Left ventricle myocardium inferior (tissue), 1 donor: ENCODE results near the gene VPS4B. TPM values are rescaled to one million over a fixed set of nuclear protein-coding genes. Genes with fewer than 3 reads are reported as not detected.
A peak's percentile ranks its signal among the peaks of the same experiment; 100 is the strongest.

Experiments
- DNase-seq: peaks from one replicate; pipeline ENCODE4 v3.0.0-alpha.2; 2020
- H3K27ac ChIP-seq: fragments of 200-600 bp; replicated peaks from 2 replicates; pipeline ENCODE4 v1.8.0; 2021
- H3K27me3 ChIP-seq: fragments of 200-600 bp; 2 replicates; pipeline ENCODE4 v1.8.0; 2021; ENCODE audit warnings: low read depth
- H3K36me3 ChIP-seq: fragments of 200-600 bp; 2 replicates; pipeline ENCODE4 v1.8.0; 2021
- H3K4me1 ChIP-seq: fragments of 200-600 bp; 2 replicates; pipeline ENCODE4 v1.8.0; 2021
- H3K4me3 ChIP-seq: fragments of 200-600 bp; 2 replicates; pipeline ENCODE4 v1.8.0; 2021; ENCODE audit warnings: mild to moderate bottlenecking, moderate library complexity
- H3K9me3 ChIP-seq: fragments of 200-600 bp; replicated peaks from 2 replicates; pipeline ENCODE4 v1.8.0; 2021
- CTCF ChIP-seq: fragments of 200-600 bp; IDR thresholded peaks from 2 replicates; pipeline ENCODE4 v1.8.0; 2021; ENCODE audit warnings: antibody characterized with exemption, mild to moderate bottlenecking, borderline replicate concordance
- intact Hi-C: fragments of 100-400 bp; cut with micrococcal nuclease; formaldehyde crosslinking; loops from one replicate; pipeline ENCODE4 v1.11.0; 2022
- total RNA-seq: library from RNA; stranded (reverse); fragmentation: NEBNext Ultra II Directional; extraction: Animal tissue kit (Norgen Biotek cat#: 25700); gene quantifications from one replicate; pipeline ENCODE4 v1.2.1, GENCODE V29; 2021
- donor health status: DM: no; HTN: yes; CAD: no; lungs with severe emphysema.

Gene VPS4B
- total RNA-seq, 1 donor from 2014 or later, result 16.7 TPM

DNA sequence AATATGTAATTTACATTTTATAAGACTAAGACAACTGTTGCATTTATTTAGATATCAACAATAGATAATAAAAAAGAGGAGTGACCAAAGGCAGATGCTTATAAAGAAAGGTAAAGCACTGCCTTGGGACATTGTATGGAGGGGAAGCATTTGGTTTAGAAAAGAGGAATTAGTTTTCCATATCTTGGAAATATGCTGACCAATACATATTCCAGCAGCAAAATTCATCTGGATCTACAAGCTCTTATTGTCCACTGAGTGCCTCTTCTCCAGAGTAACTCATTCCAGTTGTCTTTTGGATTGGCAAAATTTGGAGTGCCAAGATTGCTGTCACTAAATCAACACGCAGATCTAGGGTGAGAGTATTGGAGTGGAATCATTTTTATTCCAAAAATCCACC, 8.9 kb upstream of the VPS4B start:
- no peak for TF ChIP-seq CTCF
- DNase-seq, result no peak

DNA sequence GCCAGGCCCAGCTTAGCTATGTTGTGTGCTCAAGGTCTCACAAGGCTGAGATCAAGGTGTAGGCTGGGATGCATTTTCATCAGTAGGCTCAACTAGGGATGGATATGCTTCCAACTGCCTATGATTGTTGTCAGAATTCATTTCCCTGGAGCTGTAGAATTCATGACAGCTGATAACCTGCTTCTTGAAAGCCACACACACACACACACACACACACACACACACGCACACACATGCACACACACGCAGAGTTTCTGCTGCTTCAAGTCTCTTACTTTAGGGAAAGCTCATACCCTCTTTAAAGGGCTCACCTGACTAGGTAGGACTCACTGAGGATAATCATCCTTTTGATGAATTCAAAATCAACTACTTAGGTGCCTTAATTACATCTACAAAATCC, 8.2 kb upstream of the VPS4B start:
- no peak for TF ChIP-seq CTCF
- no peaks in the 10 kb centered on the region for H3K9me3 ChIP-seq
- no peak for DNase-seq
- no peaks in the 10 kb centered on the region for H3K27me3 ChIP-seq
- H3K4me1 ChIP-seq, result peaks cover 3% of the 10 kb centered on the region
- H3K4me3 ChIP-seq, result no peak overlapping the region
- no peaks in the 10 kb centered on the region for H3K36me3 ChIP-seq
- intact Hi-C loops, result loop anchor here (10.0 kb wide), 2 partner anchors 66 to 416 kb away; partner anchors contain the start of gene KDSR
- no peak overlapping the region for H3K27ac ChIP-seq

More for the DNA sequence above, 8.9 kb upstream of the VPS4B start:
- no peaks in the 10 kb centered on the region for H3K36me3 ChIP-seq
- no peak overlapping the region for H3K4me3 ChIP-seq
- no peak overlapping the region for H3K27ac ChIP-seq
- no peaks in the 10 kb centered on the region for H3K27me3 ChIP-seq
- H3K9me3 ChIP-seq, result no peaks in the 10 kb centered on the region
- intact Hi-C loops, result loop anchor here (10.0 kb wide), 2 partner anchors 66 to 416 kb away; partner anchors contain the start of gene KDSR
- peaks cover 3% of the 10 kb centered on the region for H3K4me1 ChIP-seq

DNA sequence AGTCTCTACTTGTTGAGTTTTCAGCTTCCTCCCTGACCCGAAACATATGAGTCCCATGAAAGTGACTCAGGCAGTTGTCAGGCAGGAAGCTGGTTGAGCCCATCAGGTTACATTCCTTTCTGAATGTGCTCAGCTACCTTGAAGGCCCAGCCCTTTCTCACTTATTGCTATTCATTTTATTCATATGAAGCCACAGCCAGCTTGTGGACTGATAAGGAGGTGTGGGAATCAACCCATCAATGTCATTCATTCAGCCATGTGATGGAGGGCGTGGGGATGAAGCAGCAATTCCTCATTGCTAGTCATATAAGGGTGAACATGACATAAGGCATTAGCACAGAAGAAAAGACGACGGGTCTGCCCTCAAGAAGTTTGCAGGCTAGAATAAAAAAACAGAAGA, 5.3 kb upstream of the VPS4B start:
- intact Hi-C loops, result no loop called here
- no peaks in the 10 kb centered on the region for H3K36me3 ChIP-seq
- H3K9me3 ChIP-seq, result no peaks in the 10 kb centered on the region
- no peak for TF ChIP-seq CTCF
- H3K4me3 ChIP-seq, result no peak overlapping the region
- peaks cover 13% of the 10 kb centered on the region for H3K4me1 ChIP-seq
- H3K27ac ChIP-seq, result no peak overlapping the region
- DNase-seq, result no peak
- H3K27me3 ChIP-seq, result no peaks in the 10 kb centered on the region

- peaks cover 54% of the 10 kb centered on the region for H3K4me1 ChIP-seq
- no peak for TF ChIP-seq CTCF
- intact Hi-C loops, result no loop called here
- peaks cover 11% of the 10 kb centered on the region for H3K36me3 ChIP-seq
- H3K27me3 ChIP-seq, result no peaks in the 10 kb centered on the region
- no peak for DNase-seq
- H3K4me3 ChIP-seq, result peak overlapping the region; percentile 87
- no peaks in the 10 kb centered on the region for H3K9me3 ChIP-seq
- peak overlapping the region; percentile 95 for H3K27ac ChIP-seq
These were observed 608 bp upstream of the VPS4B start for GRCh38 chr18:63422864-63423304.

GRCh38 chr18:63421514-63421913, 762 bp downstream of the VPS4B start:
- no peaks in the 10 kb centered on the region for H3K27me3 ChIP-seq
- H3K27ac ChIP-seq, result peak overlapping the region; percentile 95
- peak overlapping the region; percentile 87 for H3K4me3 ChIP-seq
- H3K4me1 ChIP-seq, result peaks cover 63% of the 10 kb centered on the region
- no peaks in the 10 kb centered on the region for H3K9me3 ChIP-seq
- peaks cover 24% of the 10 kb centered on the region for H3K36me3 ChIP-seq
- intact Hi-C loops, result no loop called here
- no peak for TF ChIP-seq CTCF
- no peak for DNase-seq
